CD4-positive, alpha-beta memory T cell (primary cell): ENCODE measurements around the gene SCNM1. TPM values are rescaled to one million over a fixed set of nuclear protein-coding genes. Genes with fewer than 3 reads are reported as not detected.
A peak's percentile ranks its signal among the peaks of the same experiment; 100 is the strongest.

Experiments
- CTCF ChIA-PET: fragments of 350-600 bp; sonication (Branson Sonifier 250); formaldehyde crosslinking; loops from one replicate; lab custom pipeline; 2021; ENCODE audit warnings: inconsistent platforms; ENCODE audit not compliant: partially characterized antibody; lab: Charles Lee
- POLR2A ChIA-PET: fragments of 350-600 bp; sonication (Branson Sonifier 250); formaldehyde crosslinking; loops from one replicate; lab custom pipeline; 2021; ENCODE audit not compliant: partially characterized antibody; lab: Charles Lee
- DNase-seq, 5 donors: peaks; one replicate each; pipeline versions ENCODE4 v3.0.0 to v3.0.0-alpha.2; 2020 to 2022; ENCODE audit warnings: mixed read lengths in 1 of 5
- H3K27ac ChIP-seq: one replicate; pipeline ENCODE4 v1.7.0; 2013; ENCODE audit warnings: low read depth, low read length
- H3K27me3 ChIP-seq: 2 replicates; pipeline ENCODE4 v1.7.0; 2013; ENCODE audit warnings: mild to moderate bottlenecking, low read length, moderate library complexity; ENCODE audit not compliant: insufficient read depth
- H3K36me3 ChIP-seq: 2 replicates; pipeline ENCODE4 v1.7.0; 2013; ENCODE audit warnings: mild to moderate bottlenecking, low read length, moderate library complexity; ENCODE audit not compliant: insufficient read depth
- H3K4me1 ChIP-seq: 2 replicates; pipeline ENCODE4 v1.7.0; 2013; ENCODE audit warnings: mild to moderate bottlenecking, low read length, moderate library complexity; ENCODE audit not compliant: insufficient read depth
- H3K4me3 ChIP-seq, 2 donors: one replicate each; pipeline ENCODE4 v1.7.0; 2013; ENCODE audit warnings: low read length in 2 of 2, mild to moderate bottlenecking in 1 of 2
- H3K9me3 ChIP-seq, 2 donors: one replicate each; pipeline ENCODE4 v1.7.0; 2013; ENCODE audit warnings: low read length in 2 of 2, control low read depth in 1 of 2; ENCODE audit not compliant: control insufficient read depth in 1 of 2
- H3K27ac Mint-ChIP-seq, 7 donors: one replicate each; pipeline ENCODE4 v1.8.0; 2020 to 2021; ENCODE audit warnings: mixed read lengths in 7 of 7, mild to moderate bottlenecking in 6 of 7, inconsistent platforms in 3 of 7, moderate library complexity in 3 of 7
- H3K27me3 Mint-ChIP-seq, 2 donors: one replicate each; pipeline ENCODE4 v1.8.0; 2020 to 2021; ENCODE audit warnings: mixed read lengths in 2 of 2
- H3K36me3 Mint-ChIP-seq, 2 donors: one replicate each; pipeline ENCODE4 v1.8.0; 2020 to 2021; ENCODE audit warnings: mixed read lengths in 2 of 2, inconsistent platforms in 1 of 2, mild to moderate bottlenecking in 1 of 2
- H3K4me1 Mint-ChIP-seq, 4 donors: one replicate each; pipeline ENCODE4 v1.8.0; 2020 to 2021; ENCODE audit warnings: mixed read lengths in 4 of 4, mild to moderate bottlenecking in 1 of 4
- H3K4me3 Mint-ChIP-seq, 8 donors: one replicate each; pipeline ENCODE4 v1.8.0; 2020 to 2021; ENCODE audit warnings: mixed read lengths in 8 of 8, mild to moderate bottlenecking in 7 of 8, moderate library complexity in 6 of 8, inconsistent platforms in 3 of 8
- H3K9me3 Mint-ChIP-seq, 8 donors: one replicate each; pipeline ENCODE4 v1.8.0; 2020 to 2021; ENCODE audit warnings: mixed read lengths in 8 of 8, mild to moderate bottlenecking in 5 of 8, inconsistent platforms in 3 of 8, moderate library complexity in 1 of 8
- intact Hi-C: fragments of 100-400 bp; cut with micrococcal nuclease; formaldehyde crosslinking; loops from one replicate; pipeline ENCODE4 v1.15.1; 2023
- polyA plus RNA-seq, 2 donors: library from polyadenylated mRNA; unstranded; fragments of 300-500 nt; fragmentation: Illumina TruSeq; gene quantifications; one replicate each; pipeline ENCODE4 v1.2.3, GENCODE V29; 2021
- total RNA-seq, 2 experiments: library from RNA; stranded (reverse); gene quantifications; one replicate each; pipeline ENCODE4 v1.2.3, GENCODE V29; 2021

The SCNM1 gene
- total and polyA plus RNA-seq, 4 experiments from 2014 or later = 57.4 to 80.9 (median 68.9) TPM

- H3K4me1 Mint-ChIP-seq = peaks cover 9 to 33% (median 17%) of the 10 kb centered on the region in 4 donors
- Histone ChIP-seq H3K27ac (peak within 1 kb of the TSS; percentile 56), H3K9me3 (no peaks in the 10 kb centered on the region), H3K4me1 (peaks cover 24% of the 10 kb centered on the region), H3K36me3 (no peaks in the 10 kb centered on the region), H3K27me3 (no peaks in the 10 kb centered on the region), H3K4me3 (peak within 1 kb of the TSS; percentile 83)
- CTCF ChIA-PET = interaction anchor here (0.8 to 1.2 kb wide), 3 partner anchors 9 to 47 kb away, joined by 3 to 5 read pairs (median 4); partner anchors contain the start of gene TNFAIP8L2
- peaks cover 0 to 2% of the 10 kb centered on the region in 2 donors for H3K36me3 Mint-ChIP-seq
- H3K4me3 Mint-ChIP-seq = peak within 1 kb of the TSS; percentile 92 to 98 (median 97)
- intact Hi-C loops = loop anchor here (1.0 to 2.0 kb wide), 2 partner anchors 11 to 16 kb away; no protein-coding TSS in a partner anchor
- peaks cover 0 to 2% of the 10 kb centered on the region in 2 donors for H3K27me3 Mint-ChIP-seq
- H3K9me3 Mint-ChIP-seq = no peaks in the 10 kb centered on the region
- peak within 1 kb of the TSS; percentile 37 to 96 (median 94) for H3K27ac Mint-ChIP-seq
- POLR2A ChIA-PET = interaction anchor here (0.6 to 2.7 kb wide), 7 partner anchors 11 to 135 kb away, joined by 3 to 20 read pairs (median 3); partner anchors contain the start of genes LYSMD1, SCNM1 and TNFAIP8L2
- peak; percentile 80 to 88 (median 81) for DNase-seq
These were observed 19.4 kb upstream of the SCNM1 start, which contains the start of gene SEMA6C for GRCh38 chr1:151146412-151147131. TSS of gene SEMA6C (minus strand) at chr1:151146631. CDS start at chr1:151142621, 4,010 bp downstream.

GRCh38 chr1:151147132-151147503, 18.8 kb upstream of the SCNM1 start:
- H3K36me3 ChIP-seq = no peaks in the 10 kb centered on the region
- Mint-ChIP-seq H3K27ac (peak overlapping the region in 6 of 7 donors; percentile 54 to 96 (median 94)), H3K4me1 (peaks cover 9 to 33% (median 17%) of the 10 kb centered on the region in 4 donors), H3K9me3 (no peaks in the 10 kb centered on the region), H3K27me3 (peaks cover 0 to 2% of the 10 kb centered on the region in 2 donors), H3K36me3 (peaks cover 0 to 2% of the 10 kb centered on the region in 2 donors), H3K4me3 (peak overlapping the region; percentile 92 to 98 (median 97))
- POLR2A ChIA-PET = interaction anchor here (0.6 to 2.7 kb wide), 7 partner anchors 10 to 134 kb away, joined by 3 to 20 read pairs (median 3); partner anchors contain the start of genes LYSMD1, SCNM1 and TNFAIP8L2
- no peaks in the 10 kb centered on the region for H3K9me3 ChIP-seq
- intact Hi-C loops = loop anchor here (2.0 kb wide), 1 partner anchor 16 kb away; no protein-coding TSS in a partner anchor
- peak overlapping the region; percentile 56 for H3K27ac ChIP-seq
- H3K4me3 ChIP-seq = peak overlapping the region; percentile 83
- CTCF ChIA-PET = interaction anchor here (0.8 to 1.2 kb wide), 3 partner anchors 8 to 47 kb away, joined by 3 to 5 read pairs (median 4); partner anchors contain the start of gene TNFAIP8L2
- peaks cover 24% of the 10 kb centered on the region for H3K4me1 ChIP-seq
- no peak for DNase-seq
- no peaks in the 10 kb centered on the region for H3K27me3 ChIP-seq

- Histone ChIP-seq H3K4me3 (no peak overlapping the region), H3K9me3 (no peaks in the 10 kb centered on the region), H3K27me3 (no peaks in the 10 kb centered on the region), H3K4me1 (peaks cover 24% of the 10 kb centered on the region), H3K36me3 (no peaks in the 10 kb centered on the region), H3K27ac (no peak overlapping the region)
- no peak for DNase-seq
- Mint-ChIP-seq H3K4me3 (peak overlapping the region; percentile 57 to 98 (median 96)), H3K36me3 (peaks cover 0 to 2% of the 10 kb centered on the region in 2 donors), H3K9me3 (no peaks in the 10 kb centered on the region), H3K27me3 (peaks cover 0 to 2% of the 10 kb centered on the region in 2 donors), H3K27ac (peak overlapping the region in 4 of 7 donors; percentile 25 to 96 (median 74)), H3K4me1 (peaks cover 9 to 33% (median 17%) of the 10 kb centered on the region in 4 donors)
- CTCF ChIA-PET = interaction anchor here (1.2 to 1.9 kb wide), 4 partner anchors 48 to 225 kb away, joined by 3 to 10 read pairs (median 6); no protein-coding TSS in a partner anchor
- POLR2A ChIA-PET = interaction anchor here (0.9 to 2.7 kb wide), 4 partner anchors 9 to 138 kb away, joined by 3 to 20 read pairs (median 5); partner anchors contain the start of gene TNFAIP8L2
- intact Hi-C loops = loop anchor here (2.0 kb wide), 1 partner anchor 17 kb away; no protein-coding TSS in a partner anchor
These were observed 18.3 kb upstream of the SCNM1 start for GRCh38 chr1:151147665-151148064.

GRCh38 chr1:151156515-151156819, 9.5 kb upstream of the SCNM1 start, which contains the start of gene TNFAIP8L2:
TSS of gene TNFAIP8L2 (plus strand) at chr1:151156649. CDS start at chr1:151158698, 2,049 bp downstream.
- Mint-ChIP-seq H3K27me3 (no peaks in the 10 kb centered on the region), H3K9me3 (no peaks in the 10 kb centered on the region), H3K27ac (peak within 1 kb of the TSS; percentile 89 to 96 (median 94)), H3K4me1 (peaks cover 25 to 55% (median 35%) of the 10 kb centered on the region in 4 donors), H3K36me3 (peaks cover 27 to 34% of the 10 kb centered on the region in 2 donors), H3K4me3 (peak within 1 kb of the TSS; percentile 98 to 100 (median 98))
- Histone ChIP-seq H3K4me3 (peak within 1 kb of the TSS; percentile 82 to 98), H3K4me1 (peaks cover 47% of the 10 kb centered on the region), H3K27me3 (no peaks in the 10 kb centered on the region), H3K9me3 (no peaks in the 10 kb centered on the region), H3K36me3 (peaks cover 11% of the 10 kb centered on the region), H3K27ac (peak within 1 kb of the TSS; percentile 68)
- peak; percentile 61 to 85 (median 65) for DNase-seq
- ChIA-PET POLR2A (interaction anchor here (0.6 to 7.8 kb wide), 29 partner anchors 9 to 578 kb away, joined by 3 to 79 read pairs (median 6); partner anchors contain the start of genes C1orf56, CDC42SE1, CERS2 and GABPB2), CTCF (interaction anchor here (0.6 to 6.5 kb wide), 31 partner anchors 9 to 875 kb away, joined by 3 to 324 read pairs (median 6); partner anchors contain the start of genes C1orf56, CDC42SE1, GABPB2 and LYSMD1)
- intact Hi-C loops = loop anchor here (1.0 to 5.0 kb wide), 9 partner anchors 36 to 594 kb away; partner anchors contain the start of genes GABPB2, MINDY1, PI4KB and PRUNE1

- no peaks in the 10 kb centered on the region for H3K27me3 ChIP-seq
- ChIA-PET POLR2A (interaction anchor here (0.6 to 7.8 kb wide), 34 partner anchors 10 to 596 kb away, joined by 3 to 79 read pairs (median 5); partner anchors contain the start of genes C1orf56, CDC42SE1, CERS2 and GABPB2), CTCF (interaction anchor here (0.6 to 6.5 kb wide), 31 partner anchors 8 to 876 kb away, joined by 3 to 324 read pairs (median 6); partner anchors contain the start of genes C1orf56, CDC42SE1, GABPB2 and LYSMD1)
- intact Hi-C loops = loop anchor here (1.0 to 5.0 kb wide), 8 partner anchors 8 to 595 kb away; partner anchors contain the start of genes LYSMD1, MINDY1, PI4KB and PRUNE1
- peak overlapping the region; percentile 68 for H3K27ac ChIP-seq
- peaks cover 31 to 62% (median 41%) of the 10 kb centered on the region in 4 donors for H3K4me1 Mint-ChIP-seq
- peaks cover 54% of the 10 kb centered on the region for H3K4me1 ChIP-seq
- peak overlapping the region; percentile 98 to 100 (median 98) for H3K4me3 Mint-ChIP-seq
- peak overlapping the region; percentile 89 to 96 (median 94) for H3K27ac Mint-ChIP-seq
- peak; percentile 68 to 79 (median 70) for DNase-seq
- H3K4me3 ChIP-seq = peak overlapping the region; percentile 82 to 98
- H3K36me3 Mint-ChIP-seq = peaks cover 33 to 38% of the 10 kb centered on the region in 2 donors
- H3K27me3 Mint-ChIP-seq = no peaks in the 10 kb centered on the region
- no peaks in the 10 kb centered on the region for H3K9me3 Mint-ChIP-seq
- H3K36me3 ChIP-seq = peaks cover 11% of the 10 kb centered on the region
- no peaks in the 10 kb centered on the region for H3K9me3 ChIP-seq
These were observed 8.8 kb upstream of the SCNM1 start for GRCh38 chr1:151157067-151157531.

GRCh38 chr1:151158326-151158725, 7.6 kb upstream of the SCNM1 start:
- peaks cover 31 to 71% (median 48%) of the 10 kb centered on the region in 4 donors for H3K4me1 Mint-ChIP-seq
- Histone ChIP-seq H3K27ac (peak overlapping the region; percentile 13), H3K4me1 (peaks cover 54% of the 10 kb centered on the region), H3K27me3 (no peaks in the 10 kb centered on the region), H3K9me3 (no peaks in the 10 kb centered on the region), H3K36me3 (peaks cover 11% of the 10 kb centered on the region), H3K4me3 (peak overlapping the region in 1 of 2 donors; percentile 82)
- DNase-seq = no peak
- intact Hi-C loops = loop anchor here (5.0 kb wide), 5 partner anchors 34 to 596 kb away; partner anchors contain the start of genes MINDY1, PI4KB, PRUNE1 and PSMD4
- ChIA-PET CTCF (interaction anchor here (0.8 to 6.5 kb wide), 10 partner anchors 9 to 161 kb away, joined by 3 to 324 read pairs (median 17); partner anchors contain the start of genes CDC42SE1, GABPB2, LYSMD1 and PSMD4), POLR2A (interaction anchor here (0.5 to 7.8 kb wide), 12 partner anchors 10 to 493 kb away, joined by 3 to 79 read pairs (median 18); partner anchors contain the start of genes C1orf56, CDC42SE1, GABPB2 and LYSMD1)
- H3K36me3 Mint-ChIP-seq = peaks cover 38 to 45% of the 10 kb centered on the region in 2 donors
- peak overlapping the region; percentile 84 to 96 (median 93) for H3K27ac Mint-ChIP-seq
- peak overlapping the region; percentile 98 to 100 (median 98) for H3K4me3 Mint-ChIP-seq
- H3K9me3 Mint-ChIP-seq = no peaks in the 10 kb centered on the region
- H3K27me3 Mint-ChIP-seq = no peaks in the 10 kb centered on the region
